Thyroid gland (tissue), 4 donors: ENCODE results near the gene PRSS2.

Experiments
- POLR2A ChIP-seq, 2 donors: fragments of 450-650 bp; IDR thresholded peaks; one replicate each; pipeline ENCODE4 v1.6.1; 2017; ENCODE audit warnings: antibody characterized with exemption in 2 of 2, mild to moderate bottlenecking in 2 of 2, moderate library complexity in 1 of 2
- TF ChIP-seq, protein P1 (sequence below), 6 experiments: fragments of 200-600 bp in 3 of 6; fragments of 450-650 bp in 3 of 6; sonication (generic) in 3 of 6; IDR thresholded peaks; one replicate each; pipeline ENCODE4 v1.5.1; 2016 to 2019; ENCODE audit warnings: antibody characterized with exemption in 6 of 6, mild to moderate bottlenecking in 2 of 6, inconsistent platforms in 1 of 6, moderate library complexity in 1 of 6

DNA sequence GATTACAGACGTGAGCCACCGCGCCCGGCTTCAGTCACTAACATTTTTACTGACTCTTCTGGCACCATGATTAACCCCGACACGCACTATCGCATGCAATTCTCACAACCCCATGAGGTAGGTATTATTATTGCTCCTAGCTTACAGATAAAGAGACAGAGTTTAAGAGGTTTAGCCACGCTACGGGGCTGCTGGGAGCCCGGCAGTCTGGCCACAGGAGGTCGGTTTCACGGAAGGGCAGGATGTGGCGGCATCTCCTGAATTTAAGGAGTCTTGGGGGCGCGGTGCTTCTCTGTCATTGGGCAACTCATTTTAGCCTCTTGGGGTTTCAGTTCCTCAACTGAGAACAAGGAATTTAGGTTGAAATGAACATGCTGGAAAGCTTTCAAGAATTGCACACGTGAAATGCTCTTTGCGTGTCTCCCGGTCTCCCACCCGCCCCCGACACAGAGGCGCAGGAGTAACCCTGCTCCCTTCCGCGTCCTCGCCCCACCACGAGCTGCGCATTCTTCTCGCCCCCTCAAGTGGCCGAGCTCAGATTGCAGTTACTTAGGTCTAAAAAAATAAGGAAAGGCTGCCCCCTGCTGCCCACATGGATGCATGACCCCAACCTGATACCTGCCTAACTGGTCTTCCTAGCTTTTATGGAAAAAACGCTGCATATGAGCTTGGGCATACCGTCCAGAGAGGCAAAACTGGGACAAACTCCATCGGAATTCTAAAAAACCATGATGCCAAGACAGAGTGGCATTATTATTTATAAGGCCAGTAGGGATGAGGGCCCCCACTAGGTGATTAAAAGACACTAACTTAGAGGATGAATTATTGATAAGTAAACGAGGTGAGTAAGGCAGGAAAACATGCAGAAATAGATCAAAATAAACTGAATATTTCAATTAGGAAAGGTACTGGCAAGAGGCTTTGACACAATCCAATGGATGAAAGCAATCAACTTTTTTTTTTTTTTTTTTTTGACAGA lies 12.4 kb downstream of the PRSS2 start:
- TF ChIP-seq, protein P1, sequence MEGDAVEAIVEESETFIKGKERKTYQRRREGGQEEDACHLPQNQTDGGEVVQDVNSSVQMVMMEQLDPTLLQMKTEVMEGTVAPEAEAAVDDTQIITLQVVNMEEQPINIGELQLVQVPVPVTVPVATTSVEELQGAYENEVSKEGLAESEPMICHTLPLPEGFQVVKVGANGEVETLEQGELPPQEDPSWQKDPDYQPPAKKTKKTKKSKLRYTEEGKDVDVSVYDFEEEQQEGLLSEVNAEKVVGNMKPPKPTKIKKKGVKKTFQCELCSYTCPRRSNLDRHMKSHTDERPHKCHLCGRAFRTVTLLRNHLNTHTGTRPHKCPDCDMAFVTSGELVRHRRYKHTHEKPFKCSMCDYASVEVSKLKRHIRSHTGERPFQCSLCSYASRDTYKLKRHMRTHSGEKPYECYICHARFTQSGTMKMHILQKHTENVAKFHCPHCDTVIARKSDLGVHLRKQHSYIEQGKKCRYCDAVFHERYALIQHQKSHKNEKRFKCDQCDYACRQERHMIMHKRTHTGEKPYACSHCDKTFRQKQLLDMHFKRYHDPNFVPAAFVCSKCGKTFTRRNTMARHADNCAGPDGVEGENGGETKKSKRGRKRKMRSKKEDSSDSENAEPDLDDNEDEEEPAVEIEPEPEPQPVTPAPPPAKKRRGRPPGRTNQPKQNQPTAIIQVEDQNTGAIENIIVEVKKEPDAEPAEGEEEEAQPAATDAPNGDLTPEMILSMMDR (IDR thresholded peaks at IDR 0.05): peak; percentile 83 to 99 (median 95)
- TF ChIP-seq POLR2A (IDR thresholded peaks at IDR 0.05): no peak
